Measurements from ENCODE around the gene CTCF. TPM values are rescaled to one million over a fixed set of nuclear protein-coding genes. Genes with fewer than 3 reads are reported as not detected.

CTCF gene
- total RNA-seq, 5 donors from 2014 or later (not counting 1 experiment from before 2014, with no cell fraction given): 55.3 to 69.0 (median 64.0) TPM

DNA sequence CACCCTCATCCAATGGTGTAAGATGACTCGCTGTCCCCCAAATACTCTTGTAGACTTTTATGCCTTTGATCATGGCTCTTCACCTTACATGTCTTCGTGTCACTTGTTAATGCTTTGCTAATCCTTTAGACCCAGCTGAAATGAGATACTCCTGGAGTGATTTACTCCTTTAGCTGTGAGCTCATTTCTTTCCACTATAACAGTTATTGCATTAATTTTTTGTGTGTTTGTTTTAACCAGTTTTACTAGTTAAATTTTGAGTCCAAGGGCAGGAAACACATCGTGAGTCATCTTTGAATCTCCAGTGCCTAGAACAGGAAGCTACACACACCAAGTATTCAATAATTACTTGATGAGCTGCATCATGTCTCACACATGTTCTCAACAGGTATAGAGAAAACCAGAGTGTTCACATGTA lies 6.5 kb upstream of the CTCF start:
- Histone ChIP-seq H3K4me3 (ENCODE audit: control insufficient read depth in 1 of 2, extremely low read depth in 1 of 2, low read length in 1 of 2) (no peak overlapping the region), H3K27ac (ENCODE audit: low read length) (peak overlapping the region; percentile 80), H3K27me3 (replicated peaks in 1 of 2; ENCODE audit: control insufficient read depth in 2 of 2, extremely low read depth in 1 of 2, insufficient read depth in 2 of 2, low read length in 1 of 2) (no peaks in the 10 kb centered on the region), H3K36me3 (ENCODE audit: control insufficient read depth in 2 of 2, extremely low read depth in 1 of 2, insufficient read depth in 1 of 2, low read length in 1 of 2) (no peaks in the 10 kb centered on the region), H3K9me3 (no peaks in the 10 kb centered on the region), H3K4me1 (ENCODE audit: control insufficient read depth in 1 of 2, extremely low read depth in 1 of 2, insufficient read depth in 2 of 2, low read length in 2 of 2) (peaks cover 9 to 57% of the 10 kb centered on the region in 2 experiments)
- Mint-ChIP-seq H3K27me3 (no peaks in the 10 kb centered on the region), H3K36me3 (peaks cover 12% of the 10 kb centered on the region), H3K4me1 (peaks cover 53 to 61% (median 53%) of the 10 kb centered on the region in 3 donors), H3K9me3 (no peaks in the 10 kb centered on the region), H3K4me3 (peak overlapping the region; percentile 62 to 72 (median 62)), H3K27ac (peak overlapping the region; percentile 96 to 99)
- WGBS (ENCODE audit: insufficient coverage): 40% methylated on average over 1 of the region's 3 CpGs
- ChIA-PET POLR2A (interaction anchor here in 1 of 2 donors (0.6 kb wide), 3 partner anchors 9 to 75 kb away, joined by 3 read pairs; no protein-coding TSS in a partner anchor), CTCF (interaction anchor here (0.6 to 1.5 kb wide), 13 partner anchors 8 to 365 kb away, joined by 3 to 16 read pairs (median 4); partner anchors contain the start of gene CARMIL2 (in 2 of the 2))
- peak in 2 of 35 experiments; percentile 23 to 64 for DNase-seq
- ATAC-seq (replicated peaks in 1 of 4): peak; percentile 90 to 98 (median 96)

DNA sequence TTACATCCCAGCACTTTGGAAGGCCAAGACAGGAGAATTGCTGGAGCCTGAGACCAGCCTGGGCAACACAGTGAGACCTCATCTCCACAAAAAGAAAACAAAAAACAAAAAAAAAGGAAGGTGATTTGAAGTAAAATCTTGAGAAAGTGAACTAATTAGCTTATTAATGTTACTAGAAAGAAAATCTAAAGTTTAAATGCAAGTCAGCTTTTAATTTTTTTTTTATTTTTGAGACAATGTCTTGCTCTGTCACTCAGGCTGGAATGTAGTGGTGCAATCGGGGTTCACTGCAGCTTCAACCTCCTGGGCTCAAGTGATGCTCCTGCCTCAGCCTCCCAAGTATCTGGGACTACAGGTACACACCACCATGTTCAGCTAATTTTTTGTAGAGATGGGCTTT lies 3.5 kb upstream of the CTCF start:
- DNase-seq (no peak), ATAC-seq (replicated peaks in 1 of 4) (no peak)
- POLR2A ChIA-PET: interaction anchor here in 1 of 2 donors (0.6 kb wide), 1 partner anchor 15 kb away, joined by 3 read pairs; no protein-coding TSS in a partner anchor
- Mint-ChIP-seq H3K36me3 (peaks cover 3% of the 10 kb centered on the region), H3K27ac (peak overlapping the region; percentile 52 to 65), H3K27me3 (no peaks in the 10 kb centered on the region), H3K9me3 (no peaks in the 10 kb centered on the region), H3K4me3 (no peak overlapping the region), H3K4me1 (peaks cover 41 to 58% (median 47%) of the 10 kb centered on the region in 3 donors)
- CTCF ChIA-PET: interaction anchor here (0.5 to 6.4 kb wide), 5 partner anchors 11 to 286 kb away, joined by 3 to 64 read pairs (median 4); no protein-coding TSS in a partner anchor
- Histone ChIP-seq H3K4me3 (ENCODE audit: control insufficient read depth in 1 of 2, extremely low read depth in 1 of 2, low read length in 1 of 2) (no peak overlapping the region), H3K4me1 (ENCODE audit: control insufficient read depth in 1 of 2, extremely low read depth in 1 of 2, insufficient read depth in 2 of 2, low read length in 2 of 2) (peaks cover 16 to 49% of the 10 kb centered on the region in 2 experiments), H3K36me3 (ENCODE audit: control insufficient read depth in 2 of 2, extremely low read depth in 1 of 2, insufficient read depth in 1 of 2, low read length in 1 of 2) (no peaks in the 10 kb centered on the region), H3K9me3 (no peaks in the 10 kb centered on the region), H3K27me3 (replicated peaks in 1 of 2; ENCODE audit: control insufficient read depth in 2 of 2, extremely low read depth in 1 of 2, insufficient read depth in 2 of 2, low read length in 1 of 2) (no peaks in the 10 kb centered on the region), H3K27ac (ENCODE audit: low read length) (no peak overlapping the region)
- no CpG with 5 or more reads among the region's 1 CpG for WGBS (ENCODE audit: insufficient coverage)

DNA sequence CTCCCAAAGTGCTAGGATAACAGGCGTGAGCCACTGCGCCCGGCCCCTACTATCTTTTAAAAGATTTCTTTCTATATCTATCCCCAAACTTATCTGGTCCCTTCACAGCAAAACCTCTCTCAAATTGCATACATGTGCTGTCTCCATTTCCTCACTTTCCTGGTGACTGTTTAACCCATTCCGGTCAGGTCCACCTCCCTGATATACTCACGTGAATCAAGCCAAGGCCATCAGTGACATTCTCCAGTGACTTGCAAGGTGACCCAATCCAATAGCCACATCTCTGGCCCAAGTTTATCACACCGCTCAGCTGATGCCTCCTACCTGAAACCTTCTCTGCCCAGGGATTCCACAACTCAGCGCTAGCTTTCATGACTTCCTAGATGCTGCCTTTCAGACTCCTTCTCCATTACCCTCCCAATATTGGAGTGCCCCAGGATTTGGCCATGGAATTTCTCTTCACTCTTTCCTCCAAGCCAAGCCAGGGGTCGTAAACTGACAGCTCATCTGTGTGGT lies 1.4 kb upstream of the CTCF start:
- ATAC-seq (replicated peaks in 1 of 4): no peak
- Histone ChIP-seq H3K9me3 (no peaks in the 10 kb centered on the region), H3K4me3 (ENCODE audit: control insufficient read depth in 1 of 2, extremely low read depth in 1 of 2, low read length in 1 of 2) (peak overlapping the region in 1 of 2 donors; percentile 55), H3K36me3 (ENCODE audit: control insufficient read depth in 2 of 2, extremely low read depth in 1 of 2, insufficient read depth in 1 of 2, low read length in 1 of 2) (no peaks in the 10 kb centered on the region), H3K27me3 (replicated peaks in 1 of 2; ENCODE audit: control insufficient read depth in 2 of 2, extremely low read depth in 1 of 2, insufficient read depth in 2 of 2, low read length in 1 of 2) (no peaks in the 10 kb centered on the region), H3K27ac (ENCODE audit: low read length) (peak overlapping the region; percentile 69), H3K4me1 (ENCODE audit: control insufficient read depth in 1 of 2, extremely low read depth in 1 of 2, insufficient read depth in 2 of 2, low read length in 2 of 2) (peaks cover 23 to 47% of the 10 kb centered on the region in 2 experiments)
- peak overlapping the region; percentile 92 to 94 for H3K27ac Mint-ChIP-seq
- H3K4me3 Mint-ChIP-seq: peak overlapping the region; percentile 85 to 88 (median 86)
- H3K4me1 Mint-ChIP-seq: peaks cover 39 to 61% (median 48%) of the 10 kb centered on the region in 3 donors
- no peak for DNase-seq
- H3K9me3 Mint-ChIP-seq: no peaks in the 10 kb centered on the region
- POLR2A ChIA-PET: no interaction called here
- peaks cover 3% of the 10 kb centered on the region for H3K36me3 Mint-ChIP-seq
- WGBS (ENCODE audit: insufficient coverage): 79% methylated on average over 5 of the region's 8 CpGs
- H3K27me3 Mint-ChIP-seq: no peaks in the 10 kb centered on the region
- CTCF ChIA-PET: interaction anchor here in 1 of 2 donors (0.5 to 6.4 kb wide), 7 partner anchors 13 to 667 kb away, joined by 3 to 64 read pairs (median 4); no protein-coding TSS in a partner anchor

DNA sequence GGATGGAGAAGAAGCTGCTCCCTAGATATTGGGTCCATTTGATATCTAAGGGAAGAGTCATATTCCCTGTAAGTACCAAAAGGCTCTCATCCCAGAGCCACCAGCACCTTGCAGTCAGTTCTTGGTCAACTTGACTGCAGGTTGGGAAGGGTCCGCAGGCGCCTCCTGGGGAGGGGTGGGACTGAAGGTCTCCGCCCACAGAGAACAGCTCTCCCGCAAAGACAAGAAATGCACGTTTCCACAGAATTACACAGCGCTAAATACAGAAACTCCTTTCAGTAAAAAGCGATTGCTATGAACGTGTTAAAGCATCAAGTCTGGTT lies 864 bp upstream of the CTCF start:
- peak overlapping the region; percentile 55 to 67 for H3K4me3 ChIP-seq (ENCODE audit: control insufficient read depth in 1 of 2, extremely low read depth in 1 of 2, low read length in 1 of 2)
- H3K27ac Mint-ChIP-seq: peak overlapping the region; percentile 92 to 94
- ATAC-seq (replicated peaks in 1 of 4) (no peak), DNase-seq (no peak)
- peak overlapping the region; percentile 69 for H3K27ac ChIP-seq (ENCODE audit: low read length)
- 0% methylated on average over 3 of the region's 8 CpGs for WGBS (ENCODE audit: insufficient coverage)
- peaks cover 33 to 59% (median 46%) of the 10 kb centered on the region in 3 donors for H3K4me1 Mint-ChIP-seq
- no peaks in the 10 kb centered on the region for H3K9me3 Mint-ChIP-seq
- peaks cover 21 to 47% of the 10 kb centered on the region in 2 experiments for H3K4me1 ChIP-seq (ENCODE audit: control insufficient read depth in 1 of 2, extremely low read depth in 1 of 2, insufficient read depth in 2 of 2, low read length in 2 of 2)
- POLR2A ChIA-PET: no interaction called here
- no peaks in the 10 kb centered on the region for H3K27me3 ChIP-seq (replicated peaks in 1 of 2; ENCODE audit: control insufficient read depth in 2 of 2, extremely low read depth in 1 of 2, insufficient read depth in 2 of 2, low read length in 1 of 2)
- peak overlapping the region; percentile 85 to 88 (median 86) for H3K4me3 Mint-ChIP-seq
- H3K9me3 ChIP-seq: no peaks in the 10 kb centered on the region
- CTCF ChIA-PET: interaction anchor here (0.6 to 6.4 kb wide), 11 partner anchors 12 to 667 kb away, joined by 3 to 64 read pairs (median 4); partner anchors contain the start of genes ATP6V0D1 (in 1 of the 2) and CARMIL2 (in 1 of the 2)
- no peaks in the 10 kb centered on the region for H3K27me3 Mint-ChIP-seq
- H3K36me3 ChIP-seq (ENCODE audit: control insufficient read depth in 2 of 2, extremely low read depth in 1 of 2, insufficient read depth in 1 of 2, low read length in 1 of 2): no peaks in the 10 kb centered on the region
- H3K36me3 Mint-ChIP-seq: peaks cover 3% of the 10 kb centered on the region

DNA sequence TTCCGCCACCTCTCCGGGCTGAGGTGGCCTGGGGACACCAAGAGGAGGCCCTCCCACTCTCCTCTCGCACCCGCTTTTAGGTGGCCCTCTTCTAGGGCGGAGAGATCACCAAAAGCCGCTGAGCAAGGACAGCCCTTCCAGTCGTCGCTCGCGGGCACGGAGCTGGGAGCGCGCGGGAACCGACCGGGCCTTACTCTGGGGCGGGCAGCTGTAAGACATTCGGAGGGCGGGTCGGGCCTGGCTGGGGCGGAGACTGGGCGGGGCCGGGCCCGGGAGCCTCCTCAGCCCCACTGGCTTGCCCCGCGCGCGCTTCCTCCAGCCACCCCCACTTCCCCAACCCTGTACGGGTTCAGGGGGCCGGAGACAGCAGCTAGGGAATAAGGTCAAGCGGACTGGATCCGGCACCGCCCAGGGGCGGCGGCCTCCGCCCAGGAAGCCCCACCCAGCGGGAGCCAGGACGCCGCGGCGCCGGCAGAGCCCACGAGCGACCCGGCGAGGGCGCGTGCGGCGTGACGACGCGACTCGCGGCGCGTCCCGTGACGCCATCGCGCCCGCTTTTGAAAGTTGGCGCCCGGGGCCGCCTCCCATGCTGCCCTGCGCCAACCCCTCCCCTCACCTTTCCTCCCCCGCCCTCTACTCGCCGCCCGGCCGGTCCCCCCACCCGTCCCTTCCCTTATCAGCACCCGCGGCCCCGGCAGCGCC lies 351 bp upstream of the CTCF start:
- Histone ChIP-seq H3K27me3 (replicated peaks in 1 of 2; ENCODE audit: control insufficient read depth in 2 of 2, extremely low read depth in 1 of 2, insufficient read depth in 2 of 2, low read length in 1 of 2) (no peaks in the 10 kb centered on the region), H3K4me1 (ENCODE audit: control insufficient read depth in 1 of 2, extremely low read depth in 1 of 2, insufficient read depth in 2 of 2, low read length in 2 of 2) (peaks cover 21 to 47% of the 10 kb centered on the region in 2 experiments), H3K27ac (ENCODE audit: low read length) (peak overlapping the region; percentile 69), H3K4me3 (ENCODE audit: control insufficient read depth in 1 of 2, extremely low read depth in 1 of 2, low read length in 1 of 2) (peak overlapping the region; percentile 55 to 67), H3K36me3 (ENCODE audit: control insufficient read depth in 2 of 2, extremely low read depth in 1 of 2, insufficient read depth in 1 of 2, low read length in 1 of 2) (no peaks in the 10 kb centered on the region), H3K9me3 (no peaks in the 10 kb centered on the region)
- ATAC-seq (replicated peaks in 1 of 4) (peak; percentile 74 to 81 (median 76)), DNase-seq (peak; percentile 92 to 98 (median 96))
- Mint-ChIP-seq H3K36me3 (peaks cover 3% of the 10 kb centered on the region), H3K4me1 (peaks cover 38 to 60% (median 45%) of the 10 kb centered on the region in 3 donors), H3K9me3 (no peaks in the 10 kb centered on the region), H3K27me3 (no peaks in the 10 kb centered on the region), H3K27ac (peak overlapping the region; percentile 92 to 94), H3K4me3 (peak overlapping the region; percentile 85 to 88 (median 86))
- POLR2A ChIA-PET: interaction anchor here in 1 of 2 donors (0.5 kb wide), 1 partner anchor 39 kb away, joined by 4 read pairs; no protein-coding TSS in a partner anchor
- CTCF ChIA-PET: interaction anchor here (0.5 to 6.4 kb wide), 12 partner anchors 9 to 666 kb away, joined by 3 to 64 read pairs (median 4); partner anchors contain the start of genes ATP6V0D1 (in 1 of the 2) and CARMIL2 (in 1 of the 2)
- WGBS (ENCODE audit: insufficient coverage): under 1% methylated on average over 55 of the region's 76 CpGs

Data from T-cell (primary cell).